Measurements from ENCODE around the gene BAZ2B. TPM values are rescaled to one million over a fixed set of nuclear protein-coding genes. Genes with fewer than 3 reads are reported as not detected.
"Not testable (repeated sequence)": the region's sequence is repeated elsewhere in the genome, so short reads cannot be mapped to it uniquely, and the experiment has no call there.

The BAZ2B gene
- total and polyA plus RNA-seq, 4 experiments from 2014 or later = 4.3 to 35.6 (median 25.9) TPM

DNA sequence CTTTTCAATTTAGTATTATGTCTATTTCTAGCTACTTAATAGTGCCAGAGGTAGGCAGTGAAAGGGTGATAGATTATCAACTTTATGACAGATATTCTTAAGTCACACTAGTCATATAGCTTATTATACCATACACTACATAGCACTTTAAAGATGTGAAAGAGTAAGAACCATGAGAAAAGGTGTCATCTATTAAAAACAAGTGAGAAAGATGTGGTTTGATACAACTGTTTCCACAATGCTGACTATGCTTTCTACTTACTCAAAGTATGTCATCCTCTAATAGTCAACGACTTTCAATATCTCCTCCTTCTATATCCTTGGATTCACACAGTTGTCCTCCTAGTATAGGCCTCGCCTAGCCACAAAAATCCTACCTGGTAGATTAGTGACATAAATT, 196.9 kb downstream of the BAZ2B start:
- Mint-ChIP-seq H3K27me3 (no peaks in the 10 kb centered on the region), H3K9me3 (no peaks in the 10 kb centered on the region), H3K27ac (no peak overlapping the region), H3K4me3 (no peak overlapping the region), H3K4me1 (no peaks in the 10 kb centered on the region), H3K36me3 (peaks cover 19 to 41% of the 10 kb centered on the region in 2 donors)
- no peak for DNase-seq
- H3K36me3 ChIP-seq (ENCODE audit: insufficient read depth, low read length) = no peaks in the 10 kb centered on the region
- H3K27ac ChIP-seq (ENCODE audit: low read depth, low read length) = no peak overlapping the region
- no peaks in the 10 kb centered on the region for H3K27me3 ChIP-seq (ENCODE audit: insufficient read depth, low read length)
- H3K4me3 ChIP-seq (ENCODE audit: low read length in 2 of 2) = no peak overlapping the region
- CTCF ChIA-PET (ENCODE audit: partially characterized antibody) = no interaction called here
- intact Hi-C loops (cut with micrococcal nuclease) = no loop called here
- no peaks in the 10 kb centered on the region for H3K4me1 ChIP-seq (ENCODE audit: insufficient read depth, low read length)
- no peaks in the 10 kb centered on the region for H3K9me3 ChIP-seq (ENCODE audit: control insufficient read depth in 1 of 2, low read length in 2 of 2)
- POLR2A ChIA-PET (ENCODE audit: partially characterized antibody) = no interaction called here

DNA sequence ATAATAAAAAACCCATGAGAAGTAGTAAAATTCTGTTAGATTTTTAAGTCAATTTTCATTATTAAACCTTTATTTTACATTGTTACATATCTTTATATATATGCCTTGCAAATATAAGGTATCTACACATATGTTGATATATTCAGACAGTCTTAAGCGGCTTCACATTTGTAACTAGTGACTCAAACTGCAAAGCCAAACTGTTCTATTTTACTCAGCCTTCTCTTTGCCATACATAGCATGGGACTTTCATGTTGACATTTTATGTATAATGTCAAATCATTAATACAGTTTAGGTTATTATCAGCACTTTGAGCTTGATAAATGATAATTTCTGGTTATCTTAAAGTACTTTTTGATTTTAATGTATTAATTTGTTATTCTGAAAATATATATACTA, 204.9 kb downstream of the BAZ2B start:
- ChIA-PET POLR2A (ENCODE audit: partially characterized antibody) (no interaction called here), CTCF (ENCODE audit: partially characterized antibody) (no interaction called here)
- H3K4me3 ChIP-seq (ENCODE audit: low read length in 2 of 2) = no peak overlapping the region
- H3K27me3 Mint-ChIP-seq = no peaks in the 10 kb centered on the region
- H3K36me3 Mint-ChIP-seq = peaks cover 25 to 42% of the 10 kb centered on the region in 2 donors
- no peaks in the 10 kb centered on the region for H3K27me3 ChIP-seq (ENCODE audit: insufficient read depth, low read length)
- no peak overlapping the region for H3K27ac Mint-ChIP-seq
- H3K4me1 Mint-ChIP-seq = no peaks in the 10 kb centered on the region
- no peaks in the 10 kb centered on the region for H3K9me3 Mint-ChIP-seq
- no peak overlapping the region for H3K4me3 Mint-ChIP-seq
- intact Hi-C loops (cut with micrococcal nuclease) = no loop called here
- no peaks in the 10 kb centered on the region for H3K4me1 ChIP-seq (ENCODE audit: insufficient read depth, low read length)
- H3K36me3 ChIP-seq (ENCODE audit: insufficient read depth, low read length) = no peaks in the 10 kb centered on the region
- no peak for DNase-seq
- H3K27ac ChIP-seq (ENCODE audit: low read depth, low read length) = no peak overlapping the region
- no peaks in the 10 kb centered on the region for H3K9me3 ChIP-seq (ENCODE audit: control insufficient read depth in 1 of 2, low read length in 2 of 2)

DNA sequence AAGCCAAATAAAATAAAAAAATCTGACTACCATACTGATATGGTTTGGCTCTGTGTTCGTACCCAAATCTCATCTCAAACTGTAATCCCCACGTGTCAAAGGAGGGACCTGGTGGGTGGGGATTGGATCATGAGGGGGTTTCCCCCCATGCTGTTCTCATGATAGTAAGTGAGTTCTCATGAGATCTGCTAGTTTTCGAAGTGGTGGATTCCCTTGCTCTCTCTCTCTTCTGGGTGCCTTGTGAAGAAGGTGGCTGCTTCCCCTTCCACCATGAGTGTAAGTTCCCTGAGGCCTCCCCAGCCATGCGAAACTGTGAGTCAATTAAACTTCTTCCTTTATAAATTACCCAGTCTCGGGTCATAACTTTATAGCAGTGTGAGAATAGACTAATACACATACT, 206.1 kb downstream of the BAZ2B start:
- peaks cover 33 to 47% of the 10 kb centered on the region in 2 donors for H3K36me3 Mint-ChIP-seq
- Histone ChIP-seq H3K4me1 (ENCODE audit: insufficient read depth, low read length) (no peaks in the 10 kb centered on the region), H3K27me3 (ENCODE audit: insufficient read depth, low read length) (no peaks in the 10 kb centered on the region), H3K4me3 (ENCODE audit: low read length in 2 of 2) (no peak overlapping the region), H3K27ac (ENCODE audit: low read depth, low read length) (no peak overlapping the region), H3K9me3 (ENCODE audit: control insufficient read depth in 1 of 2, low read length in 2 of 2) (no peaks in the 10 kb centered on the region), H3K36me3 (ENCODE audit: insufficient read depth, low read length) (no peaks in the 10 kb centered on the region)
- ChIA-PET POLR2A (ENCODE audit: partially characterized antibody) (no interaction called here), CTCF (ENCODE audit: partially characterized antibody) (no interaction called here)
- intact Hi-C loops (cut with micrococcal nuclease) = no loop called here
- no peaks in the 10 kb centered on the region for H3K27me3 Mint-ChIP-seq
- no peaks in the 10 kb centered on the region for H3K4me1 Mint-ChIP-seq
- no peak overlapping the region for H3K27ac Mint-ChIP-seq
- H3K4me3 Mint-ChIP-seq = no peak overlapping the region
- H3K9me3 Mint-ChIP-seq = no peaks in the 10 kb centered on the region
- no peak for DNase-seq

DNA sequence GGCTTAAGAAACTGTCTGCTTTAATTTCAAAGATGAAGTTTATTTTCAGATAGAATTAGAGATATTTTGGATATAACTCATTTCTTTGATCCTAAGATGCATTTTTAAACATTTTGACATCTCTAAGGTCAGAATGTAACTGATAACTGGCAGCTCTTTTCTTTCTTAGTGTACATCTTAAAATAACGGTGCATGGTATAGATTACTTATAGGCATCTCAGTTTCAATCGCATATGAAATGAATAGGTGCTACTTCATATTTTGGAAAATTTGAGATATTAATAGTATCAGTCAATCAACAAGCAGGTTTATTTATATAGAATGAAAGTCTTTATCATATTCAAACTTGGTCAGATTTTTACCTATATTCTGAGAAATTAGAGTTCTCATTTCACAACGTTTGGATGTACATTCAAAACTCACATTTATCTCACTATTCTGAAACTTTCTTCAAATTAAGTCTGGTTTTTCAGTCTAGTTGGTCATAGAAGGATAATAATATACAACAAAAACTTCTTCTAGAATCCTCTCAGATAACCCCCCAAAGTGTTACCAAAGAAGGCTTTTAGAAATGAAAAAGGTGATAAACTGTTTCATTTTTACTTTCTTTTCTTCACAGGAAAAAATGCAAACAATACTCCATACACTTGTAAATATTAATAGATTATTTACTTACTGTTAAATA, 207.1 kb downstream of the BAZ2B start:
- Histone ChIP-seq H3K27ac (ENCODE audit: low read depth, low read length) (no peak overlapping the region), H3K27me3 (ENCODE audit: insufficient read depth, low read length) (no peaks in the 10 kb centered on the region), H3K9me3 (ENCODE audit: control insufficient read depth in 1 of 2, low read length in 2 of 2) (no peaks in the 10 kb centered on the region), H3K36me3 (ENCODE audit: insufficient read depth, low read length) (no peaks in the 10 kb centered on the region), H3K4me3 (ENCODE audit: low read length in 2 of 2) (no peak overlapping the region), H3K4me1 (ENCODE audit: insufficient read depth, low read length) (no peaks in the 10 kb centered on the region)
- H3K4me3 Mint-ChIP-seq = no peak overlapping the region
- POLR2A ChIA-PET (ENCODE audit: partially characterized antibody) = no interaction called here
- CTCF ChIA-PET (ENCODE audit: partially characterized antibody) = no interaction called here
- no peaks in the 10 kb centered on the region for H3K4me1 Mint-ChIP-seq
- peak overlapping the region in 1 of 7 donors; percentile 25 for H3K27ac Mint-ChIP-seq
- intact Hi-C loops (cut with micrococcal nuclease) = no loop called here
- H3K9me3 Mint-ChIP-seq = no peaks in the 10 kb centered on the region
- peaks cover 38 to 52% of the 10 kb centered on the region in 2 donors for H3K36me3 Mint-ChIP-seq
- no peak for DNase-seq
- H3K27me3 Mint-ChIP-seq = no peaks in the 10 kb centered on the region

DNA sequence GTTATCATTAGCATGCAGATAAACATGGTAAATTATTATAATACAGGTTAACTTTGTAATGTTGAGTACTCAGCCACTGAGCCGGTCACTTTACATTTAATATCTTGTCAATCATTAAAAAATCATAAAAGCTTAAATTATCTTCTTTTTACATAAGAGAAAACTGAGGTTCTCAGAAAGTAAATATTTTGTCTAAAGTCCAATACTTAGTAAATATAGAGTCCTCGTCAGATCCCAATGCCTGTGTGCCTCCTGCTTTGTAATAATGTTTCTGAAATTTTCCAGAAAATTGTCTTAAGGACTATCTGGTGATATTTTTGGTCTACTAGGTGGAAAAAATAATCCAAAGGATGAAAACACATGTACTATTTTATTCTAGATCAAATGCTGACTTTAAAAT, 213.6 kb downstream of the BAZ2B start:
- DNase-seq = no peak
- Histone ChIP-seq H3K9me3 (ENCODE audit: control insufficient read depth in 1 of 2, low read length in 2 of 2) (no peaks in the 10 kb centered on the region), H3K36me3 (ENCODE audit: insufficient read depth, low read length) (no peaks in the 10 kb centered on the region), H3K27ac (ENCODE audit: low read depth, low read length) (no peak overlapping the region), H3K4me3 (ENCODE audit: low read length in 2 of 2) (no peak overlapping the region), H3K4me1 (ENCODE audit: insufficient read depth, low read length) (no peaks in the 10 kb centered on the region), H3K27me3 (ENCODE audit: insufficient read depth, low read length) (no peaks in the 10 kb centered on the region)
- no peak overlapping the region for H3K27ac Mint-ChIP-seq
- H3K4me3 Mint-ChIP-seq = no peak overlapping the region
- intact Hi-C loops (cut with micrococcal nuclease) = no loop called here
- H3K9me3 Mint-ChIP-seq = no peaks in the 10 kb centered on the region
- ChIA-PET CTCF (ENCODE audit: partially characterized antibody) (no interaction called here), POLR2A (ENCODE audit: partially characterized antibody) (no interaction called here)
- peaks cover 19 to 31% of the 10 kb centered on the region in 2 donors for H3K36me3 Mint-ChIP-seq
- no peaks in the 10 kb centered on the region for H3K4me1 Mint-ChIP-seq
- H3K27me3 Mint-ChIP-seq = no peaks in the 10 kb centered on the region

DNA sequence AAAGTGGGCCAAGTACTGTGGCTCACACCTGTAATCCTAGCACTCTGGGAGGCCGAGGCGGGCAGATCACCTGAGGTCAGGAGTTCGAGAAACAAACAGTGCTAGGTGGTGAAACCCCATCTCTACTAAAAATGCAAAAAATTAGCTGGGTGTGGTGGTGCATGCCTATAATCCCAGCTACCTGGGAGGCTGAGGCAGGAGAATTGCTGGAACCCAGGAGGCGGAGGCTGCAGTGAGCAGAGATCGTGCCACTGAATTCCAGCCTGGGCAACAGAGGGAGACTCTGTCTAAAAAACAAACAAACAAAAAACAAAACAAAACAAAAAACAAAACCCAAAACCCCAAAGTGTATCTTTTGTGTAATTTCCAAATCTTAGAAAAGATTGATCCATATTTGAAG, 214.2 kb downstream of the BAZ2B start:
- H3K27me3 Mint-ChIP-seq; H3K4me1 Mint-ChIP-seq; H3K36me3 ChIP-seq (ENCODE audit: insufficient read depth, low read length); H3K27ac Mint-ChIP-seq; H3K9me3 ChIP-seq (ENCODE audit: control insufficient read depth in 1 of 2, low read length in 2 of 2); intact Hi-C loops (cut with micrococcal nuclease); H3K9me3 Mint-ChIP-seq; H3K27ac ChIP-seq (ENCODE audit: low read depth, low read length); H3K4me1 ChIP-seq (ENCODE audit: insufficient read depth, low read length); H3K4me3 ChIP-seq (ENCODE audit: low read length in 2 of 2); DNase-seq; H3K4me3 Mint-ChIP-seq; CTCF ChIA-PET (ENCODE audit: partially characterized antibody); POLR2A ChIA-PET (ENCODE audit: partially characterized antibody); H3K27me3 ChIP-seq (ENCODE audit: insufficient read depth, low read length): not testable (repeated sequence)
- peaks cover 19 to 28% of the 10 kb centered on the region in 2 donors for H3K36me3 Mint-ChIP-seq

DNA sequence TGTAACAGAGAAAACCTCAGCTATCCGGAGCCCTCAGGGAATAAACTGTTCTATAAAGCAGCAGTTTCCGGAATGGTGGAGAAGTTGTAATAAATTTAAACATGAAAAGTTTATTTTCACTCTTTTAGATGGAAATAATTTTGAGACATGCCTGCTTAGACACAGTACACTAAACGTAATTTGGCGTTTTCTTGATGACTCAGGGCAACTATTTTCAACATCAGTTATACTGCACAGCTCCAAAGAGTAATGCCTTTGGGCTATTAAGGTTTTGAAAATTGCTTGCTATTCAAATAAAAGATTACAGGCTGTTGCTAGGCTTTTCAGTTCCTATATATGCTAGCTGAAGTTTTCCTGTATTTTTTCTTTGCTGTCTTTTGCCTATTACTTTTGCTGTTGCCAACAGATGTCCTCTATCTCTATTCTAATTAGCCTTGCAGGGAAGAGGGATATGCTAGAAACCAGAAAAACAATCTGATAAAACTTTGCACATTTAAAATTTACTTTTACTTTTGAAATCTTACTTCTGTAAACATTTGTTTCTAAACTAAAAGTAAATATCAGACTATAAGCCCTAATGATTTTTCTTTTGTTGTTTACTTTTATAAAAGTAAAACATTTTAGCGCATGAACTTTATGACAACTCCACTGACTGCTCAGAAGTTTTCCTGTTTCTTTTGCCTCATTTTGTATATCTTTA, 216.5 kb downstream of the BAZ2B start:
- Mint-ChIP-seq H3K4me3 (no peak overlapping the region), H3K27ac (no peak overlapping the region), H3K36me3 (peaks cover 15 to 24% of the 10 kb centered on the region in 2 donors), H3K9me3 (no peaks in the 10 kb centered on the region), H3K4me1 (no peaks in the 10 kb centered on the region), H3K27me3 (no peaks in the 10 kb centered on the region)
- no peak for DNase-seq
- Histone ChIP-seq H3K36me3 (ENCODE audit: insufficient read depth, low read length) (peaks cover 4% of the 10 kb centered on the region), H3K4me3 (ENCODE audit: low read length in 2 of 2) (no peak overlapping the region), H3K27me3 (ENCODE audit: insufficient read depth, low read length) (no peaks in the 10 kb centered on the region), H3K27ac (ENCODE audit: low read depth, low read length) (no peak overlapping the region), H3K9me3 (ENCODE audit: control insufficient read depth in 1 of 2, low read length in 2 of 2) (no peaks in the 10 kb centered on the region), H3K4me1 (ENCODE audit: insufficient read depth, low read length) (no peaks in the 10 kb centered on the region)
- intact Hi-C loops (cut with micrococcal nuclease) = no loop called here
- ChIA-PET CTCF (ENCODE audit: partially characterized antibody) (no interaction called here), POLR2A (ENCODE audit: partially characterized antibody) (no interaction called here)
